ENCODE results near the gene DHX36. TPM values are rescaled to one million over a fixed set of nuclear protein-coding genes. Genes with fewer than 3 reads are reported as not detected.

DHX36 gene
- total RNA-seq, 1 donor from 2014 or later, result 58.4 TPM

- no peaks in the 10 kb centered on the region for H3K27me3 ChIP-seq
- H3K4me1 ChIP-seq, result no peaks in the 10 kb centered on the region
- no peak for DNase-seq
- intact Hi-C loops (cut with DNase I), result no loop called here
- no peak for TF ChIP-seq CTCF (IDR thresholded peaks at IDR 0.05)
- H3K36me3 ChIP-seq, result no peaks in the 10 kb centered on the region
- no peak overlapping the region for H3K27ac ChIP-seq
- no peak for ATAC-seq
- no peak overlapping the region for H3K4me3 ChIP-seq
- no peaks in the 10 kb centered on the region for H3K9me3 ChIP-seq
Measured at GRCh38 chr3:154349223-154349622, 24.9 kb upstream of the DHX36 start.

GRCh38 chr3:154345422-154346122, 21.3 kb upstream of the DHX36 start:
- no peaks in the 10 kb centered on the region for H3K9me3 ChIP-seq
- ATAC-seq (no peak), DNase-seq (no peak)
- no peak overlapping the region for H3K4me3 ChIP-seq
- H3K4me1 ChIP-seq, result no peaks in the 10 kb centered on the region
- intact Hi-C loops (cut with DNase I), result no loop called here
- H3K27me3 ChIP-seq, result peaks cover 3% of the 10 kb centered on the region
- H3K36me3 ChIP-seq, result no peaks in the 10 kb centered on the region
- no peak for TF ChIP-seq CTCF (IDR thresholded peaks at IDR 0.05)
- H3K27ac ChIP-seq, result no peak overlapping the region

DNA sequence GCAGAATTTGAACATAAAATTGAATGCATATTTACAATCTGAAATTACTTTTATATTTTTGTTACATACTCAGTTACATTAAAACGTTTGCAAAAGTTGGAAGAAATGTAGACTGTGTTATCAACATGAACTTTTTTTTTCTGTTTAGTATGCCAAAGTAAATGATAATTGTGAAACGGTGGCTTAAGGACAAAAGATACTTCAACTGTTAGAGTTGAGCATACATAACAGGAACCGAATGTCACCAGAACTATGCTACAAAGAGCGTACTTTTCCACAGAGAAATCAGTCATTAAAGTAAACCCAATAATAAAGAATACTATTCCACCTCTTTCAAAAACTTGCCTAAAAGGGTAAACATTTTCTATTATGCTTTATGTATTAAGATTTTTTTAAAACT, 14.3 kb upstream of the DHX36 start:
- Histone ChIP-seq H3K27ac (no peak overlapping the region), H3K4me1 (no peaks in the 10 kb centered on the region), H3K36me3 (no peaks in the 10 kb centered on the region), H3K4me3 (no peak overlapping the region), H3K27me3 (peaks cover 5% of the 10 kb centered on the region), H3K9me3 (no peaks in the 10 kb centered on the region)
- DNase-seq (no peak), ATAC-seq (peak; percentile 25)
- intact Hi-C loops (cut with DNase I), result no loop called here
- TF ChIP-seq CTCF (IDR thresholded peaks at IDR 0.05), result no peak

- H3K4me3 ChIP-seq, result no peak overlapping the region
- no peaks in the 10 kb centered on the region for H3K36me3 ChIP-seq
- H3K27me3 ChIP-seq, result peaks cover 5% of the 10 kb centered on the region
- H3K4me1 ChIP-seq, result no peaks in the 10 kb centered on the region
- H3K27ac ChIP-seq, result no peak overlapping the region
- no peak for TF ChIP-seq CTCF (IDR thresholded peaks at IDR 0.05)
- DNase-seq (no peak), ATAC-seq (no peak)
- H3K9me3 ChIP-seq, result no peaks in the 10 kb centered on the region
- intact Hi-C loops (cut with DNase I), result no loop called here
Measured at GRCh38 chr3:154338008-154338407, 13.7 kb upstream of the DHX36 start.

DNA sequence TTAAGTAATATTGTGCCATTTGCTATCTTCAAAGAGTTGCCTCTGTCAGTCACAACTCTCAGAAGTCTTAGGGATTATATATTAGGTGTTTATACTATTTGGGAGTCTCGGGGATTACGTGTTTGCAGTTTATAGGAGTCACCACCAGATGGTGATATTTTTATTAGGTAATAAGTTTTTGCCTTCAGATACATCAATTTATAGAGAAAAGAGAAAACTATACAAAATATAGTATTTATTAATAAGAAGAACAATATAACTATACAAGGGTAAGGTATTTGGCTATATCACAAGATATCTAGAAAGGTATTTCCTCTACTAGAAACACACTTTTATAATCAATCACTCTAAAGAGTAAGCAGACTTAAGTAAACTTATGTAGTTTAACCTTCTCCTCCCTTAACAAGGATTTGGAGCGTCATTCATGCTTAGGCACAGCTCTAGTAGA, 10.7 kb upstream of the DHX36 start:
- ATAC-seq, result peak; percentile 52
- peak; percentile 78 for TF ChIP-seq CTCF (IDR thresholded peaks at IDR 0.05)
- H3K27ac ChIP-seq, result no peak overlapping the region
- intact Hi-C loops (cut with DNase I), result no loop called here
- DNase-seq, result no peak
- H3K4me1 ChIP-seq, result no peaks in the 10 kb centered on the region
- H3K27me3 ChIP-seq, result no peaks in the 10 kb centered on the region
- no peaks in the 10 kb centered on the region for H3K9me3 ChIP-seq
- H3K4me3 ChIP-seq, result no peak overlapping the region
- no peaks in the 10 kb centered on the region for H3K36me3 ChIP-seq

GRCh38 chr3:154327871-154328270, 3.6 kb upstream of the DHX36 start:
- TF ChIP-seq CTCF (IDR thresholded peaks at IDR 0.05), result no peak
- ATAC-seq, result no peak
- Histone ChIP-seq H3K9me3 (no peaks in the 10 kb centered on the region), H3K27me3 (no peaks in the 10 kb centered on the region), H3K36me3 (no peaks in the 10 kb centered on the region), H3K4me1 (peaks cover 9% of the 10 kb centered on the region), H3K27ac (no peak overlapping the region), H3K4me3 (no peak overlapping the region)
- intact Hi-C loops (cut with DNase I), result no loop called here
- no peak for DNase-seq

Measured in upper lobe of right lung (tissue), 1 donor.